ENCODE results near the gene SECISBP2L. TPM values are rescaled to one million over a fixed set of nuclear protein-coding genes. Genes with fewer than 3 reads are reported as not detected.

Gene SECISBP2L
- total and polyA plus RNA-seq, 4 experiments from 2014 or later: 9.1 to 72.9 (median 43.3) TPM

DNA sequence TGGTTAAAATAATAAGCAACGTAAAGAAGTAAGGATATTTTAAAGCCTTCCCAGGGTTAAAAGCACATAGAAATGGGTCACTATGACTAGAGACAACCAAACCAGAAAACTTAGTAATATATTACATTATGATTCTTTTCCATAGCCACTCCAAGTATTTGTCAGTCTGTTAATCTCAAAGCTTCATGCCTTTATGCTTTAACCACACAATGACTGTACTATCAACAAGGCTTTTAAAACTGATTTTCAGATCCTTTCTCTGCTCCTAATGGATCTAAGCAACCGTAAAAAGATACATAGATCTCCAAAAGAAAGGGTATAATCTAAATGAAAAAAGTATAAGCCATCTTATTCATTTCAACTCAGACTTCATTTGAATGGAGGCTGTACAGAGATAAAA, 14.4 kb downstream of the SECISBP2L start:
- CTCF ChIA-PET (ENCODE audit: partially characterized antibody): no interaction called here
- no peaks in the 10 kb centered on the region for H3K27me3 ChIP-seq (ENCODE audit: insufficient read depth, low read length)
- Mint-ChIP-seq H3K36me3 (peaks cover 35 to 59% of the 10 kb centered on the region in 2 donors), H3K4me1 (peaks cover 3 to 11% (median 4%) of the 10 kb centered on the region in 4 donors), H3K4me3 (no peak overlapping the region), H3K27me3 (no peaks in the 10 kb centered on the region), H3K27ac (no peak overlapping the region), H3K9me3 (no peaks in the 10 kb centered on the region)
- no peaks in the 10 kb centered on the region for H3K9me3 ChIP-seq (ENCODE audit: control insufficient read depth in 1 of 2, low read length in 2 of 2)
- H3K27ac ChIP-seq (ENCODE audit: low read depth, low read length): no peak overlapping the region
- H3K4me3 ChIP-seq (ENCODE audit: low read length in 2 of 2): no peak overlapping the region
- H3K36me3 ChIP-seq (ENCODE audit: insufficient read depth, low read length): peaks cover 6% of the 10 kb centered on the region
- intact Hi-C loops (cut with micrococcal nuclease): no loop called here
- DNase-seq: no peak
- POLR2A ChIA-PET (ENCODE audit: partially characterized antibody): no interaction called here
- H3K4me1 ChIP-seq (ENCODE audit: insufficient read depth, low read length): peaks cover 3% of the 10 kb centered on the region

GRCh38 chr15:49026700-49027099, 19.5 kb downstream of the SECISBP2L start:
- no peak overlapping the region for H3K27ac ChIP-seq (ENCODE audit: low read depth, low read length)
- H3K36me3 ChIP-seq (ENCODE audit: insufficient read depth, low read length): no peaks in the 10 kb centered on the region
- Mint-ChIP-seq H3K27me3 (no peaks in the 10 kb centered on the region), H3K4me3 (no peak overlapping the region), H3K4me1 (peaks cover 0 to 11% (median 4%) of the 10 kb centered on the region in 4 donors), H3K9me3 (no peaks in the 10 kb centered on the region), H3K27ac (no peak overlapping the region), H3K36me3 (peaks cover 47 to 61% of the 10 kb centered on the region in 2 donors)
- POLR2A ChIA-PET (ENCODE audit: partially characterized antibody): no interaction called here
- H3K4me3 ChIP-seq (ENCODE audit: low read length in 2 of 2): no peak overlapping the region
- no peaks in the 10 kb centered on the region for H3K4me1 ChIP-seq (ENCODE audit: insufficient read depth, low read length)
- no peaks in the 10 kb centered on the region for H3K9me3 ChIP-seq (ENCODE audit: control insufficient read depth in 1 of 2, low read length in 2 of 2)
- no peaks in the 10 kb centered on the region for H3K27me3 ChIP-seq (ENCODE audit: insufficient read depth, low read length)
- intact Hi-C loops (cut with micrococcal nuclease): no loop called here
- CTCF ChIA-PET (ENCODE audit: partially characterized antibody): no interaction called here
- no peak for DNase-seq

GRCh38 chr15:49024840-49025239, 21.4 kb downstream of the SECISBP2L start:
- ChIA-PET CTCF (ENCODE audit: partially characterized antibody) (no interaction called here), POLR2A (ENCODE audit: partially characterized antibody) (no interaction called here)
- Histone ChIP-seq H3K4me3 (ENCODE audit: low read length in 2 of 2) (no peak overlapping the region), H3K27me3 (ENCODE audit: insufficient read depth, low read length) (no peaks in the 10 kb centered on the region), H3K4me1 (ENCODE audit: insufficient read depth, low read length) (no peaks in the 10 kb centered on the region), H3K27ac (ENCODE audit: low read depth, low read length) (no peak overlapping the region), H3K9me3 (ENCODE audit: control insufficient read depth in 1 of 2, low read length in 2 of 2) (no peaks in the 10 kb centered on the region), H3K36me3 (ENCODE audit: insufficient read depth, low read length) (no peaks in the 10 kb centered on the region)
- Mint-ChIP-seq H3K27ac (no peak overlapping the region), H3K27me3 (no peaks in the 10 kb centered on the region), H3K4me1 (peaks cover 0 to 11% (median 6%) of the 10 kb centered on the region in 4 donors), H3K4me3 (no peak overlapping the region), H3K36me3 (peaks cover 49 to 69% of the 10 kb centered on the region in 2 donors), H3K9me3 (no peaks in the 10 kb centered on the region)
- intact Hi-C loops (cut with micrococcal nuclease): no loop called here
- DNase-seq: no peak

GRCh38 chr15:49023354-49023753, 22.9 kb downstream of the SECISBP2L start:
- Mint-ChIP-seq H3K4me3 (no peak overlapping the region), H3K36me3 (peaks cover 48 to 67% of the 10 kb centered on the region in 2 donors), H3K27ac (no peak overlapping the region), H3K9me3 (no peaks in the 10 kb centered on the region), H3K4me1 (peaks cover 0 to 9% (median 7%) of the 10 kb centered on the region in 4 donors), H3K27me3 (no peaks in the 10 kb centered on the region)
- intact Hi-C loops (cut with micrococcal nuclease): no loop called here
- no peak for DNase-seq
- H3K27me3 ChIP-seq (ENCODE audit: insufficient read depth, low read length): no peaks in the 10 kb centered on the region
- H3K4me1 ChIP-seq (ENCODE audit: insufficient read depth, low read length): no peaks in the 10 kb centered on the region
- H3K27ac ChIP-seq (ENCODE audit: low read depth, low read length): no peak overlapping the region
- H3K9me3 ChIP-seq (ENCODE audit: control insufficient read depth in 1 of 2, low read length in 2 of 2): no peaks in the 10 kb centered on the region
- ChIA-PET POLR2A (ENCODE audit: partially characterized antibody) (no interaction called here), CTCF (ENCODE audit: partially characterized antibody) (no interaction called here)
- H3K36me3 ChIP-seq (ENCODE audit: insufficient read depth, low read length): no peaks in the 10 kb centered on the region
- no peak overlapping the region for H3K4me3 ChIP-seq (ENCODE audit: low read length in 2 of 2)

- peaks cover 0 to 2% (median 1%) of the 10 kb centered on the region in 4 donors for H3K4me1 Mint-ChIP-seq
- POLR2A ChIA-PET (ENCODE audit: partially characterized antibody): no interaction called here
- H3K36me3 Mint-ChIP-seq: peaks cover 66 to 72% of the 10 kb centered on the region in 2 donors
- no peak for DNase-seq
- H3K27me3 ChIP-seq (ENCODE audit: insufficient read depth, low read length): no peaks in the 10 kb centered on the region
- CTCF ChIA-PET (ENCODE audit: partially characterized antibody): no interaction called here
- H3K4me3 Mint-ChIP-seq: no peak overlapping the region
- no peak overlapping the region for H3K27ac ChIP-seq (ENCODE audit: low read depth, low read length)
- H3K4me3 ChIP-seq (ENCODE audit: low read length in 2 of 2): no peak overlapping the region
- no peaks in the 10 kb centered on the region for H3K4me1 ChIP-seq (ENCODE audit: insufficient read depth, low read length)
- peaks cover 27% of the 10 kb centered on the region for H3K36me3 ChIP-seq (ENCODE audit: insufficient read depth, low read length)
- no peaks in the 10 kb centered on the region for H3K27me3 Mint-ChIP-seq
- intact Hi-C loops (cut with micrococcal nuclease): no loop called here
- H3K27ac Mint-ChIP-seq: no peak overlapping the region
- H3K9me3 Mint-ChIP-seq: no peaks in the 10 kb centered on the region
- no peaks in the 10 kb centered on the region for H3K9me3 ChIP-seq (ENCODE audit: control insufficient read depth in 1 of 2, low read length in 2 of 2)
Measured at GRCh38 chr15:49015896-49016295, 30.4 kb downstream of the SECISBP2L start.

DNA sequence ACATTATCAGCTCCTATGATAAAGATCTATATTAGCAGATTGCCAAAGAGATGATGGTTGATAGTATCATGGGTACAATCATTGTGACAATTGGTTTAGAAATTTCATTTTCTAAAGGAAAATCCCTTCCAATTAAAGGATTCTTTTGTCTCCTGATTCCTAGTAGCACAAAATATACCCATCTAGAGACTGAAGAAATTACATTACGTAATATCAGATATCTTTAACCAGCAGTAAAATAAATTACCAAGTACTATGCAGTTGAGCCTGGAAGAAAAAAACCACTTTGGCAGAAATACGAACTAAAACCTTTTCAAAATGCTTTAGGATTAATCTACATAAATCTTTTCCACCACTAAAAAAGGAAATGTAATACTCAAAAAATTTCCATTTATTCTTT, 46.9 kb downstream of the SECISBP2L start:
- Histone ChIP-seq H3K27ac (ENCODE audit: low read depth, low read length) (no peak overlapping the region), H3K4me3 (ENCODE audit: low read length in 2 of 2) (no peak overlapping the region), H3K9me3 (ENCODE audit: control insufficient read depth in 1 of 2, low read length in 2 of 2) (no peaks in the 10 kb centered on the region), H3K27me3 (ENCODE audit: insufficient read depth, low read length) (no peaks in the 10 kb centered on the region), H3K4me1 (ENCODE audit: insufficient read depth, low read length) (no peaks in the 10 kb centered on the region), H3K36me3 (ENCODE audit: insufficient read depth, low read length) (peaks cover 32% of the 10 kb centered on the region)
- POLR2A ChIA-PET (ENCODE audit: partially characterized antibody): no interaction called here
- intact Hi-C loops (cut with micrococcal nuclease): no loop called here
- CTCF ChIA-PET (ENCODE audit: partially characterized antibody): interaction anchor here (1.6 kb wide), 1 partner anchor 24 kb away, joined by 4 read pairs; no protein-coding TSS in a partner anchor
- Mint-ChIP-seq H3K4me3 (no peak overlapping the region), H3K27ac (no peak overlapping the region), H3K4me1 (peaks cover 0 to 3% (median 0%) of the 10 kb centered on the region in 4 donors), H3K36me3 (peaks cover 60 to 79% of the 10 kb centered on the region in 2 donors), H3K27me3 (no peaks in the 10 kb centered on the region), H3K9me3 (peaks cover 0 to 3% (median 0%) of the 10 kb centered on the region in 8 donors)
- DNase-seq: no peak

DNA sequence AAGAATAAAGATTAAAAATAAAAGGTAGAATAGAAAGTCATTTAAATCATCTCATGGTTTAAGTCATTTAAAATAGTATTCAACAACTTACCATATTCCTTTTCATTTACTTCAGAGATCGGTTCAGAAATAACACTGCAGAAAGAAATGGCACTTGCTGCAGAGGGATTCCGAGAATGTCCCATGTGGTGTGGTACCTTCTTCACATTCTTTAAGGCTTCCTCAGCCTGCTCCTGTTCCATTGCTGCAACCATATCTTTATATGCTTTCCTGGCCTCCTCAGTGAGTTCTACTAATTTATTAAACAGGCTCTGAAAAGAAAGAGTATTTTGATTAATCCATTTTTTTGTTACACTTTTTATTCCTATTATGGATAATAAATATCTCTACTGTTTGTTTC, 50.0 kb downstream of the SECISBP2L start:
- Histone ChIP-seq H3K27ac (ENCODE audit: low read depth, low read length) (no peak overlapping the region), H3K36me3 (ENCODE audit: insufficient read depth, low read length) (peaks cover 45% of the 10 kb centered on the region), H3K4me1 (ENCODE audit: insufficient read depth, low read length) (no peaks in the 10 kb centered on the region), H3K27me3 (ENCODE audit: insufficient read depth, low read length) (no peaks in the 10 kb centered on the region), H3K9me3 (ENCODE audit: control insufficient read depth in 1 of 2, low read length in 2 of 2) (no peaks in the 10 kb centered on the region), H3K4me3 (ENCODE audit: low read length in 2 of 2) (no peak overlapping the region)
- no peak overlapping the region for H3K4me3 Mint-ChIP-seq
- POLR2A ChIA-PET (ENCODE audit: partially characterized antibody): no interaction called here
- peaks cover 64 to 85% of the 10 kb centered on the region in 2 donors for H3K36me3 Mint-ChIP-seq
- DNase-seq: no peak
- peaks cover 0 to 3% (median 0%) of the 10 kb centered on the region in 4 donors for H3K4me1 Mint-ChIP-seq
- intact Hi-C loops (cut with micrococcal nuclease): no loop called here
- H3K27ac Mint-ChIP-seq: no peak overlapping the region
- H3K27me3 Mint-ChIP-seq: no peaks in the 10 kb centered on the region
- CTCF ChIA-PET (ENCODE audit: partially characterized antibody): no interaction called here
- no peaks in the 10 kb centered on the region for H3K9me3 Mint-ChIP-seq

GRCh38 chr15:48993380-48993779, 52.9 kb downstream of the SECISBP2L start:
- ChIA-PET CTCF (ENCODE audit: partially characterized antibody) (interaction anchor here (0.7 to 3.0 kb wide), 2 partner anchors 17 to 132 kb away, joined by 3 to 23 read pairs; no protein-coding TSS in a partner anchor), POLR2A (ENCODE audit: partially characterized antibody) (no interaction called here)
- H3K4me1 Mint-ChIP-seq: peaks cover 0 to 1% (median 0%) of the 10 kb centered on the region in 4 donors
- H3K27ac Mint-ChIP-seq: no peak overlapping the region
- no peak overlapping the region for H3K4me3 Mint-ChIP-seq
- Histone ChIP-seq H3K36me3 (ENCODE audit: insufficient read depth, low read length) (peaks cover 41% of the 10 kb centered on the region), H3K4me1 (ENCODE audit: insufficient read depth, low read length) (no peaks in the 10 kb centered on the region), H3K4me3 (ENCODE audit: low read length in 2 of 2) (no peak overlapping the region), H3K27me3 (ENCODE audit: insufficient read depth, low read length) (no peaks in the 10 kb centered on the region), H3K27ac (ENCODE audit: low read depth, low read length) (no peak overlapping the region), H3K9me3 (ENCODE audit: control insufficient read depth in 1 of 2, low read length in 2 of 2) (no peaks in the 10 kb centered on the region)
- DNase-seq: no peak
- intact Hi-C loops (cut with micrococcal nuclease): no loop called here
- peaks cover 55 to 68% of the 10 kb centered on the region in 2 donors for H3K36me3 Mint-ChIP-seq
- H3K9me3 Mint-ChIP-seq: no peaks in the 10 kb centered on the region
- H3K27me3 Mint-ChIP-seq: no peaks in the 10 kb centered on the region
